ENCODE results near the gene FKBP2. TPM values are rescaled to one million over a fixed set of nuclear protein-coding genes. Genes with fewer than 3 reads are reported as not detected.

FKBP2 gene
- total RNA-seq, 1 donor from 2014 or later: 36.6 TPM

- H3K27me3 Mint-ChIP-seq (ENCODE audit: low read depth): peaks cover 4% of the 10 kb centered on the region
- peak within 1 kb of the TSS; percentile 93 for H3K27ac Mint-ChIP-seq
- peaks cover 8% of the 10 kb centered on the region for H3K36me3 Mint-ChIP-seq (ENCODE audit: low read depth)
- H3K9me3 Mint-ChIP-seq: no peaks in the 10 kb centered on the region
- H3K4me3 Mint-ChIP-seq (ENCODE audit: low read depth): peak within 1 kb of the TSS; percentile 85
- peak; percentile 89 for DNase-seq (ENCODE audit: low spot score)
- peaks cover 9% of the 10 kb centered on the region for H3K4me1 Mint-ChIP-seq (ENCODE audit: low read depth)
- intact Hi-C loops (cut with micrococcal nuclease): loop anchor here (1.0 to 2.0 kb wide), 4 partner anchors 15 to 44 kb away; partner anchors contain the start of genes ESRRA, FKBP2 and TRMT112
Measured at GRCh38 chr11:64284962-64285884, 44.3 kb downstream of the FKBP2 start, which contains the start of gene GPR137. Gene GPR137 (plus strand): TSS chr11:64285848. CDS start chr11:64286525, 677 bp downstream.

- intact Hi-C loops (cut with micrococcal nuclease): loop anchor here (1.0 to 2.0 kb wide), 4 partner anchors 16 to 45 kb away; partner anchors contain the start of genes ESRRA, FKBP2 and TRMT112
- peaks cover 13% of the 10 kb centered on the region for H3K27me3 Mint-ChIP-seq (ENCODE audit: low read depth)
Measured at GRCh38 chr11:64285885-64286800, 45.2 kb downstream of the FKBP2 start.

GRCh38 chr11:64286801-64287159 lies 45.9 kb downstream of the FKBP2 start:
- intact Hi-C loops (cut with micrococcal nuclease): no loop called here
- Mint-ChIP-seq H3K4me3 (ENCODE audit: low read depth) (peak overlapping the region; percentile 83), H3K27ac (no peak overlapping the region), H3K4me1 (ENCODE audit: low read depth) (peaks cover 12% of the 10 kb centered on the region), H3K9me3 (no peaks in the 10 kb centered on the region), H3K27me3 (ENCODE audit: low read depth) (peaks cover 13% of the 10 kb centered on the region), H3K36me3 (ENCODE audit: low read depth) (no peaks in the 10 kb centered on the region)
- no peak for DNase-seq (ENCODE audit: low spot score)

More at GRCh38 chr11:64285885-64286800, 45.2 kb downstream of the FKBP2 start:
- no peak for DNase-seq (ENCODE audit: low spot score)
- H3K36me3 Mint-ChIP-seq (ENCODE audit: low read depth): peaks cover 5% of the 10 kb centered on the region
- H3K4me3 Mint-ChIP-seq (ENCODE audit: low read depth): peak overlapping the region; percentile 83
- no peaks in the 10 kb centered on the region for H3K9me3 Mint-ChIP-seq
- H3K27ac Mint-ChIP-seq: peak overlapping the region; percentile 73
- peaks cover 12% of the 10 kb centered on the region for H3K4me1 Mint-ChIP-seq (ENCODE audit: low read depth)

- DNase-seq (ENCODE audit: low spot score): no peak
- intact Hi-C loops (cut with micrococcal nuclease): no loop called here
- Mint-ChIP-seq H3K9me3 (no peaks in the 10 kb centered on the region), H3K4me1 (ENCODE audit: low read depth) (peaks cover 13% of the 10 kb centered on the region), H3K36me3 (ENCODE audit: low read depth) (no peaks in the 10 kb centered on the region), H3K4me3 (ENCODE audit: low read depth) (peak overlapping the region; percentile 17), H3K27ac (no peak overlapping the region), H3K27me3 (ENCODE audit: low read depth) (peaks cover 17% of the 10 kb centered on the region)
Measured at GRCh38 chr11:64287676-64288352, 46.9 kb downstream of the FKBP2 start.

GRCh38 chr11:64288353-64288750 lies 47.5 kb downstream of the FKBP2 start:
- Mint-ChIP-seq H3K27ac (no peak overlapping the region), H3K27me3 (ENCODE audit: low read depth) (peaks cover 22% of the 10 kb centered on the region), H3K4me3 (ENCODE audit: low read depth) (no peak overlapping the region), H3K36me3 (ENCODE audit: low read depth) (no peaks in the 10 kb centered on the region), H3K9me3 (no peaks in the 10 kb centered on the region), H3K4me1 (ENCODE audit: low read depth) (peaks cover 12% of the 10 kb centered on the region)
- intact Hi-C loops (cut with micrococcal nuclease): no loop called here
- no peak for DNase-seq (ENCODE audit: low spot score)

GRCh38 chr11:64289002-64289564 lies 48.2 kb downstream of the FKBP2 start:
- Mint-ChIP-seq H3K9me3 (no peaks in the 10 kb centered on the region), H3K4me3 (ENCODE audit: low read depth) (no peak overlapping the region), H3K36me3 (ENCODE audit: low read depth) (no peaks in the 10 kb centered on the region), H3K4me1 (ENCODE audit: low read depth) (peaks cover 10% of the 10 kb centered on the region), H3K27me3 (ENCODE audit: low read depth) (peaks cover 29% of the 10 kb centered on the region), H3K27ac (no peak overlapping the region)
- intact Hi-C loops (cut with micrococcal nuclease): no loop called here
- no peak for DNase-seq (ENCODE audit: low spot score)

GRCh38 chr11:64290352-64291261 lies 49.7 kb downstream of the FKBP2 start:
- Mint-ChIP-seq H3K4me1 (ENCODE audit: low read depth) (peaks cover 10% of the 10 kb centered on the region), H3K27ac (no peak overlapping the region), H3K27me3 (ENCODE audit: low read depth) (peaks cover 41% of the 10 kb centered on the region), H3K36me3 (ENCODE audit: low read depth) (no peaks in the 10 kb centered on the region), H3K4me3 (ENCODE audit: low read depth) (no peak overlapping the region), H3K9me3 (no peaks in the 10 kb centered on the region)
- intact Hi-C loops (cut with micrococcal nuclease): no loop called here
- DNase-seq (ENCODE audit: low spot score): no peak

GRCh38 chr11:64291262-64291751 lies 50.4 kb downstream of the FKBP2 start, which contains the start of gene KCNK4:
Gene KCNK4 (plus strand): TSS chr11:64291302. CDS start chr11:64293019, 1,717 bp downstream.
- peaks cover 48% of the 10 kb centered on the region for H3K27me3 Mint-ChIP-seq (ENCODE audit: low read depth)
- intact Hi-C loops (cut with micrococcal nuclease): no loop called here
- no peaks in the 10 kb centered on the region for H3K9me3 Mint-ChIP-seq
- H3K27ac Mint-ChIP-seq: no peak within 1 kb of the TSS
- no peak within 1 kb of the TSS for H3K4me3 Mint-ChIP-seq (ENCODE audit: low read depth)
- peaks cover 9% of the 10 kb centered on the region for H3K4me1 Mint-ChIP-seq (ENCODE audit: low read depth)
- no peak for DNase-seq (ENCODE audit: low spot score)
- H3K36me3 Mint-ChIP-seq (ENCODE audit: low read depth): no peaks in the 10 kb centered on the region

- Mint-ChIP-seq H3K27ac (no peak overlapping the region), H3K36me3 (ENCODE audit: low read depth) (no peaks in the 10 kb centered on the region), H3K4me1 (ENCODE audit: low read depth) (peaks cover 6% of the 10 kb centered on the region), H3K9me3 (no peaks in the 10 kb centered on the region), H3K27me3 (ENCODE audit: low read depth) (peaks cover 54% of the 10 kb centered on the region), H3K4me3 (ENCODE audit: low read depth) (no peak overlapping the region)
- DNase-seq (ENCODE audit: low spot score): no peak
- intact Hi-C loops (cut with micrococcal nuclease): no loop called here
Measured at GRCh38 chr11:64291752-64292459, 51.0 kb downstream of the FKBP2 start.

- Mint-ChIP-seq H3K27me3 (ENCODE audit: low read depth) (peaks cover 61% of the 10 kb centered on the region), H3K36me3 (ENCODE audit: low read depth) (no peaks in the 10 kb centered on the region), H3K4me1 (ENCODE audit: low read depth) (peaks cover 6% of the 10 kb centered on the region), H3K9me3 (no peaks in the 10 kb centered on the region), H3K27ac (no peak overlapping the region), H3K4me3 (ENCODE audit: low read depth) (peak overlapping the region; percentile 33)
- DNase-seq (ENCODE audit: low spot score): no peak
- intact Hi-C loops (cut with micrococcal nuclease): no loop called here
Measured at GRCh38 chr11:64292460-64293254, 51.8 kb downstream of the FKBP2 start.
